Myocyte (in vitro differentiated cells): ENCODE results near the gene CTDNEP1. TPM values are rescaled to one million over a fixed set of nuclear protein-coding genes. Genes with fewer than 3 reads are reported as not detected.

Source experiments
- DNase-seq: peaks from one replicate; pipeline ENCODE4 v3.0.0-alpha.2; 2012; ENCODE audit warnings: low read depth
- total RNA-seq: library from RNA; depleted of rRNA; stranded (reverse); fragments of >200 nt; gene quantifications from 2 replicates; pipeline ENCODE4 v1.2.3, GENCODE V29; 2014

Gene CTDNEP1
- total RNA-seq, 1 donor from 2014 or later = 88.9 TPM

DNA sequence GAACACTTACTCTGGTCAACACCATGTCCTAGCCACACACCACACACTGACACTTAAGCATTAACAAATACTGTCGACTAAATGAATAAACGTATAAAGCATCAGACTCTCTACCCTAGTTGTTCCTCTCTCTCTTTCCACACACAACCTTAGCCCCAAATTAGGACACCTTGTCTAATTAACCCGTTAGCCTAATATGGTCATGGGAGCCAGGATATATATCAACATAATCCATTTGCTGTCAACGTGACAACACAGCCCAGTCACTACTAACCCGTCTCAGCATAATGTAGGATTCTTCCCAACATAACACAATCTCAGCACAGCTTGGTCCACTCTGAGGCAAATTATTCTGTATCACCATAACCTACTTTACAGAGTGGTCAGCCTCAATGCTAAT, 19.4 kb downstream of the CTDNEP1 start:
- DNase-seq = no peak

DNA sequence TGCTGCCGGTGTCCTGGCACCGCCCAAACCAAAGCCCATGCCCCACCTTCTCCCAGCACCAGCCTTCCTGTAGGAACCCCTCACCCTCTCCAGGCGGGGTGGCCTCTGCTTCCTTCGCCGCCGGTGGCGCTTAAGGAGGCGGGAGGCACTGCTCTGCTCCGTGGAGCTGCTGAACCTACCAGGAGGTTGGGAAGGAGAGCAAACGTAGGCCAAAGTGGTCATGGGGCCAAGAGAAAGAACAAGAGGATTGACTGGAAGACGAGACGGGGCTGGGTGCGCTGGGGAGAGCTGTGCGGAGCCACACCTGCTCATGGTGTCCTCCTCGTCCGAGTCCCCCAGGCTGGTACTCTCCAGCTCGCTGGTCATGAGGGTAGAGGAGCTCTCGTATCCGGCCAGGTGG, 22.0 kb downstream of the CTDNEP1 start:
- no peak for DNase-seq

GRCh38 chr17:7228920-7229319, 22.6 kb downstream of the CTDNEP1 start:
- no peak for DNase-seq

DNA sequence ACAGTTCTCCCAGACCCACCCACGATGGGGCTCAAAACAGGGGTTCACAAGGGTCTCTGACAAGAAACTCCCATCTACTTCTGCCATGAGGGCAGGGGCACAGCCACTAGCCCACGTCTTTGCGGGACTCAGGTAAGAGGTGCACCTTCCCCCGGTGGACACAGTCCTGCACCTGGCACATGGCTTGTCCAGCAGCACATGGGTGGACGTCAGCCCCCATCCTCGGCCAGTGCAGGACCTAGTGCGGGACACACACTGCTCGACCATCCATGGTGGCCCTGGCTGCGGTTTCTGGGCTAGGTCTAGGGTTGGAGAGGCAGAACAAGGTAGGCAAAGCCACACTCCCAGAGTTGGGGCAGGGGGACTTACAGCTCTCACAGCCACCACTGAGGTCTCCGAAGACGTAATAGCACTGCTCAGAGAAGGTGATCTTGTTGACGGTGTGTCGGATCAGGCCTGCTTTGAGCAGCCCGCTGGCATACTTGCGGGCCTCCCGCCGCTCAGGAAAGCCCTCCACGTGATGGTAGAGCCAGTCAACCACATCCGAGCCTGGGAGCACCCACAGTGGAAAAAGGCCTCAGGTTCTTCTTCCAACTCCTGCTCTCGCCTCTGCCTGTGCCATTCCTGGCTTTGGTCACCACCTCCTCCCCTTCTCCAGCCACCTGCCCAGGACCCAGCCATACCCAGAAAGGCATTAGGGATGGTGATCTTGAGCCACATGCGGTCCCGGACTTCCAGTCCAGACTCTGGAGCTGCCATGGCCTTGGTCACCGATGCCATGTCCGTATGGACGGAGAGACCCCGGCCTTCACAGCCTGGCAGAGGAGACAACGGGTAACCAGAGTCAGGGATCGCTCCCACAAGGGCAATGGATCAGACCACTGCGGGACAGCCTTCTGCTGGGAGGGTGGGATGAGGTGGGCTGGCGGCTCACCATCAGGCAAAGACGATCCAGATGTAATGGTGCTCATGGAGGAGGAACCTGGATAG, 24.5 kb downstream of the CTDNEP1 start:
- DNase-seq = no peak

DNA sequence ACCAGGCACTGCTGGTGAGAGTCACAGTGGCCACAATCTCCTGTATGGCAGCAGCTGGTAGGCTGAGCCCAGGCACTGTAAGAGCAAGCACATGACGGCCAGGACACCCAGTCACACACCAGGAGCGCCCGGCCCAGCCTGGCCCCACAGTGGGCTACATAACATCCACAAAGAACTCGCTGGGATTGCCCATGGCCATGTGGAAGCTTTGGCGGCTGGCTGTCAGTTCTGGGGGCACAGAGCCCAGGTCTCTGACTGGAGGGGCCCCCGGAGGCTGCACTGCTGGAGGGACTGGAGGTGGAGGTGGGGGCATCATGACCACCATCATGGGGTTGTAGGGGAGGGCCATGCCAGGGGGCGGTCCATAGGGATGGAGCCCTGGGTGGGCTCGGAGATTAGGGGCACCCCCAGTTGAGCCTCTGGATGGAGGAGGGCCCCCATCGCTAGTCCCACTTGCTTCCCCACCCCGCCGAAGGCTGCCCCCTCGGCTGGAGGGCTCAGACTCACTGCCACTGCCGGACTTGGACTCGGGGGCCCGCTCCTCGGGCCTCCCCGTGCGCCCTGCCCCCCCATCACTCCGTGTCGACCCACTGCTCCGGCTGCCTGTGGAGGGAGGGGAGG, 25.7 kb downstream of the CTDNEP1 start:
- DNase-seq = peak; percentile 76

DNA sequence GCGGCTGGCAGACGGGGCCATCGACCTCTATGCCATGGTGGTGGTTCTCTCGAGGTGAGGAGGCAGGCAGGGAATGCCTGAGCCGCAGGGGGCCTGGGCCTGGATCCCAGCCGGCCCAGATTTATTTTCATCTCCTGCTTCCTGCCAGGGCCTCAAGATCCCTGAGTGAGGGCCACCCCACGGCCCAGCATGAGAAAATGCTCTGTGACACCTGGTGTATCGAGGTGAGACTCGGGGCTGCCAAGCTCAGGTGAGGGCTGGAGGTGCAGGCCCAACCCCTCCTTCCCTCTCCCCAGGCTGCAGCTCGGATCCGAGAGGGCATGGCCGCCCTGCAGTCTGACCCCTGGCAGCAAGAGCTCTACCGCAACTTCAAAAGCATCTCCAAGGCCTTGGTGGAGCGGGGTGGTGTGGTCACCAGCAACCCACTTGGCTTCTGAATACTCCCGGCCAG, 26.8 kb downstream of the CTDNEP1 start:
- DNase-seq = no peak

GRCh38 chr17:7224110-7224509, 27.4 kb downstream of the CTDNEP1 start:
- peak; percentile 90 for DNase-seq

- DNase-seq = peak; percentile 31
These were observed 28.2 kb downstream of the CTDNEP1 start for GRCh38 chr17:7223375-7223774.

- no peak for DNase-seq
These were observed 28.6 kb downstream of the CTDNEP1 start for GRCh38 chr17:7222972-7223292.

DNA sequence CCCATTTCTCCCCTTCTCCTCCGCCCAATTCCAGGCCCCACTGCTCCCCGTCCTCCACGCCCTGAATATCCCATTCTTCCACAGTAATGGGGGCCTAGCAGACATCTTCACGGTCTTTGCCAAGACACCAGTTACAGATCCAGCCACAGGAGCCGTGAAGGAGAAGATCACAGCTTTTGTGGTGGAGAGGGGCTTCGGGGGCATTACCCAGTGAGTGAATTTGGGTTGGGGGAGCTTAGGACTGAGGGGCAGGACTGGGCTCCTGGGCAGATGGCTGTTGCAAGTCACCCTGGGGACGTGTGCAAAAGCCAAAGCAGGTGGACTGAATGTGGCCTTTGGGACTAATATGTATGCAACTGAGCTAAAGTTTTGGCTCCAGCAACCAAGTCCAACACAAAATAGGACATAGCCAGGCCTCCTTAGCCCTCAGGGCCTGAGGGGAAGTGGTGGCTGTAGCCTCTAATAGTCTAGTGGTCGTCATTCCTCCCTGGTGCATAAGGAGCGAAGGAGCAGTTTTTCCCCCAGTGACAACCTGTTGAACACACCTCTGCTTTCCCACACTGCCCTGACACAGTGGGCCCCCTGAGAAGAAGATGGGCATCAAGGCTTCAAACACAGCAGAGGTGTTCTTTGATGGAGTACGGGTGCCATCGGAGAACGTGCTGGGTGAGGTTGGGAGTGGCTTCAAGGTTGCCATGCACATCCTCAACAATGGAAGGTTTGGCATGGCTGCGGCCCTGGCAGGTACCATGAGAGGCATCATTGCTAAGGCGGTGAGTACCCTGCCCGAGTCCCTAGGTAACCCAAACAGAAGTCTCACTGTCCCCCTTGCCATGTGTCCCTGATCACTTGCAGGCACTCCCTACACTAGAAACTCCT, 29.2 kb downstream of the CTDNEP1 start:
- peak; percentile 9 for DNase-seq

DNA sequence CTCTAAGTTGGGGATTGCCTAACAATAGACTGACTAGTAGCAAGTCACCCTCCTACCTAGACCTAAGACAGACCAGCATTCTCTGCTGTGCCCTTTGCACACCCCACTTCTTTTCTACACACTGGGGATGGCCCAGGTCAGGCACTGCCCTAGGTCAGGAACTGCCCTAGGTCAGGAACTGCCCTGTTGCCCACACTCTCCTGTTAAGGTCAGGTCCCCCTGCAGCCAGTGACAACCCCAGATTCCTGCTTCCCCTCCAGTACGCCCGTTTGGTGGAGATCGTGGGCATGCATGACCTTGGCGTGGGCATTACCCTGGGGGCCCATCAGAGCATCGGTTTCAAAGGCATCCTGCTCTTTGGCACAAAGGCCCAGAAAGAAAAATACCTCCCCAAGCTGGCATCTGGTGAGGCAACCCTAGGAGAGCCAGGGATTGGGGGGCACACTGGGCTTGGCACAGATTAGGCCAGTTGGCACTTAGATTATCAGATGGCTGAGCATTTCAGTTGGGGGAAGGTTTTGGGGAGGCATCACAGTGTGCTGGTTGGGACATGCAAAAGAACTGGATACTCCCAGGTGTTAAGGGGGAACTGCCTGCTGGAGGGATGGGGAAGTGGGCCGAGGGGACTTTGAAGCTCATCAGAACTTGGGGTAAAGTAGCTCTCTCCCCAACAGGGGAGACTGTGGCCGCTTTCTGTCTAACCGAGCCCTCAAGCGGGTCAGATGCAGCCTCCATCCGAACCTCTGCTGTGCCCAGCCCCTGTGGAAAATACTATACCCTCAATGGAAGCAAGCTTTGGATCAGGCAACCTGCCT, 30.0 kb downstream of the CTDNEP1 start:
- DNase-seq = no peak

GRCh38 chr17:7220593-7221277, 30.8 kb downstream of the CTDNEP1 start:
- DNase-seq = peak; percentile 79

- DNase-seq = peak; percentile 92
These were observed 31.5 kb downstream of the CTDNEP1 start, which contains the start of the genes ACADVL and DLG4 for GRCh38 chr17:7219812-7220592. ACADVL (plus strand) TSS chr17:7219938; CDS start chr17:7219985, 47 bp downstream. DLG4 (minus strand) TSS chr17:7219836.

- DNase-seq = no peak
These were observed 32.2 kb downstream of the CTDNEP1 start for GRCh38 chr17:7219229-7219811.

DNA sequence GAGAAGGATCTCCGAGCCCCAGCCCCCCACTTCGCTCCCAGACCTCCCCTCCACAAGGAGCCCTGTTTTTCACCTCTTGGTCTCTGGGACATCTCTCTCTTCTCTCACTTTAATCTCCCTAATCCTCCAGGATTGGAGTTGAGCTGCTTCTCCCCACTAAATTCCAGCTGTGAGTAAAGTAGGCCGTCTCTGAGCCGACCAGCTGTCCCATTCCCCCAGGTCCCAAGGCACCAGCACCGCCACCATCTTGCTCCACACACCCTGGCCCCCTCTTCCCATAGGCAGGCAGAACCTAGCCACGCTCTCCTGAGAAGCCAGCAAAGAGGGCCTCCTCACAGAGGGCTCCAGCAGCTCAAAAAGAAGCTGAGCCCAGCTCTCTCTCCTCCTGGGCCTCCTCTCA, 32.8 kb downstream of the CTDNEP1 start:
- no peak for DNase-seq

- DNase-seq = no peak
These were observed 33.4 kb downstream of the CTDNEP1 start for GRCh38 chr17:7218166-7218565.

- DNase-seq = peak; percentile 70
These were observed 34.2 kb downstream of the CTDNEP1 start for GRCh38 chr17:7217113-7217987.
